ENCODE measurements around the gene C1orf74.

Gene C1orf74

GRCh38 chr1:209805875-209806760 lies 21.8 kb upstream of the C1orf74 start, which contains the start of gene IRF6:
Gene IRF6, minus strand, starts transcription at chr1:209806142. Its CDS starts 4,729 bp downstream, at chr1:209801413.
- DNase-seq (ENCODE audit: low read depth in 1 of 2, low spot score in 1 of 2) = peak in 1 of 2 experiments; percentile 8
- Histone ChIP-seq H3K27me3 (ENCODE audit: insufficient read depth, poor library complexity, severe bottlenecking) (no peaks in the 10 kb centered on the region), H3K4me3 (replicated peaks; ENCODE audit: insufficient read depth, low read length) (no peak within 1 kb of the TSS), H3K27ac (replicated peaks) (no peak within 1 kb of the TSS)
- TF ChIP-seq REST (IDR thresholded peaks at IDR 0.05; ENCODE audit: insufficient replicate concordance, low read depth) = no peak
- no peak for TF ChIP-seq SPI1 (IDR thresholded peaks at IDR 0.05; ENCODE audit: borderline replicate concordance, low read depth)
- no peak for TF ChIP-seq CTCF (IDR thresholded peaks at IDR 0.05; ENCODE audit: insufficient read depth, low read length)

- Histone ChIP-seq H3K4me3 (replicated peaks; ENCODE audit: insufficient read depth, low read length) (no peak overlapping the region), H3K27ac (replicated peaks) (no peak overlapping the region), H3K27me3 (ENCODE audit: insufficient read depth, poor library complexity, severe bottlenecking) (no peaks in the 10 kb centered on the region)
- no peak for DNase-seq (ENCODE audit: low read depth in 1 of 2, low spot score in 1 of 2)
- TF ChIP-seq REST (IDR thresholded peaks at IDR 0.05; ENCODE audit: insufficient replicate concordance, low read depth) (no peak), GABPA (IDR thresholded peaks at IDR 0.05; ENCODE audit: low read depth) (no peak), POLR2AphosphoS5 (IDR thresholded peaks at IDR 0.05; ENCODE audit: low read depth) (no peak), CTCF (IDR thresholded peaks at IDR 0.05; ENCODE audit: insufficient read depth, low read length) (no peak), SPI1 (IDR thresholded peaks at IDR 0.05; ENCODE audit: borderline replicate concordance, low read depth) (no peak)
Observed at GRCh38 chr1:209805341-209805781, 21.0 kb upstream of the C1orf74 start.

- H3K27me3 ChIP-seq (ENCODE audit: insufficient read depth, poor library complexity, severe bottlenecking) = no peaks in the 10 kb centered on the region
- H3K4me3 ChIP-seq (replicated peaks; ENCODE audit: insufficient read depth, low read length) = no peak overlapping the region
- TF ChIP-seq POLR2AphosphoS5 (IDR thresholded peaks at IDR 0.05; ENCODE audit: low read depth) (no peak), REST (IDR thresholded peaks at IDR 0.05; ENCODE audit: insufficient replicate concordance, low read depth) (no peak), SPI1 (IDR thresholded peaks at IDR 0.05; ENCODE audit: borderline replicate concordance, low read depth) (no peak), CTCF (IDR thresholded peaks at IDR 0.05; ENCODE audit: insufficient read depth, low read length) (no peak), GABPA (IDR thresholded peaks at IDR 0.05; ENCODE audit: low read depth) (no peak)
- DNase-seq (ENCODE audit: low read depth in 1 of 2, low spot score in 1 of 2) = no peak
- no peak overlapping the region for H3K27ac ChIP-seq (replicated peaks)
Observed at GRCh38 chr1:209803568-209803967, 19.2 kb upstream of the C1orf74 start.

Measured in HL-60 (cell line).